GM19455 (cell line): ENCODE measurements around the gene GRIA1.

Source experiments
- ATAC-seq: cut with Tn5 transposase; IDR thresholded peaks from one replicate; pipeline ENCODE4 v1.9.1; 2021; ENCODE audit not compliant: unreplicated experiment

The GRIA1 gene

DNA sequence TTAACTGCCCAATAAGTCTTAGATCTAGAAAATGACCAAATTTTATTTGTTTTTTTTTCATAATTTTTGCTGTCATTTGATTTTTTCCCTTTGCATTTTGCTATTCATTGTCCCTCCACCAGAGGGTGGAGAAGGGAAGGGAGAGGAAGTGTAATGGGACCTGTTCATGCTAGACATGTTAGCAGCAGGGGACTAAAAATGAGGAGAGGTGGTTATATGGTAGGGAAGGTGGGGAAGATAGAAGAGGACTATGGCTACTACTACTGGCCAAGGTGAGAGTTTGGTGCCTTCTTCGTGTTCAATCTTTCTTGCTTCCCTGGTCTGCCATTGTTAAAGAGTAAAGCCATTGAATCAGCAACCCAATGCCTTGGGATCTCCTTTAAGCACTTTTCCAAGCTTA is 6.4 kb downstream of the GRIA1 start:
- no peak for ATAC-seq

DNA sequence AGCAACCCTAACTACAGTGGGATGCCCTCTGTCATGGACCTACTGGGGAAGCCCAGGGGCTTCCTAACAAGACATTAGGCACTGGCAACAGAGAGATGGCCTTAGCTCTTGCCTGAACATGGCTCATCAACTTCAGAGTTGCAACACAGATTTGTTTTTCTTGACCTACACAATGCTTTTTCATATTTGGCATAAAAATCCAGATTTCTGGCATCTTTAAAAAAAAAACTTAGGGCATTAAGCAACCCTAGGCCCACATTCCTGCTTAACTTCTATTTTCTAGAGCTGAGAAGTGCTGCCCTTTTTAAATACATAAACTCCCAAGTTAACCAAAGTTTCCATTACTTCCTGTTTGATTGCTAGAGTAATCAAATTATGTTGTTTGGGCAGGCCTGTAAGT is 8.0 kb downstream of the GRIA1 start:
- ATAC-seq, result no peak

- no peak for ATAC-seq
Observed at GRCh38 chr5:153500178-153500577, 9.7 kb downstream of the GRIA1 start.

- no peak for ATAC-seq
Observed at GRCh38 chr5:153504726-153505125, 14.3 kb downstream of the GRIA1 start.

DNA sequence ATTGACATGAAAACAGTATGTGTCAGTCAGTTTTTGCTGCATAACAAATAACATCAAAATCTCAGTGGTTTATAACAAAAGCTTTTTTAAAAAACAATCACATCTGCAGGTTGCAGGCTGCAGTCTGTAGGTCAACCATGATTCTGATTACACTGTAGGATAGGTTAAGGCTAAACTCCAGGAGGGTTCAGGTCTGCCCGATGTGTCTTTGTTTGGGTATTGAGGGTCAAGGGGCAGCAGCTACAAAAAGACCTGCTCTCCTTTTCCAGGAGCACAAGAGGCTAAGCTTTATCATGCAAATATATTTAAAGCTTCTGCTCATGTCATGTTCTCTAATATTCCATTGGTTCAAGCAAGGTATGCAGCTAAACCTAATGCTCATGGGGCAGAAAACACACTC is 18.2 kb downstream of the GRIA1 start:
- ATAC-seq, result no peak

- no peak for ATAC-seq
Observed at GRCh38 chr5:153511622-153512021, 21.2 kb downstream of the GRIA1 start.

- ATAC-seq, result no peak
Observed at GRCh38 chr5:153513156-153513555, 22.7 kb downstream of the GRIA1 start.

DNA sequence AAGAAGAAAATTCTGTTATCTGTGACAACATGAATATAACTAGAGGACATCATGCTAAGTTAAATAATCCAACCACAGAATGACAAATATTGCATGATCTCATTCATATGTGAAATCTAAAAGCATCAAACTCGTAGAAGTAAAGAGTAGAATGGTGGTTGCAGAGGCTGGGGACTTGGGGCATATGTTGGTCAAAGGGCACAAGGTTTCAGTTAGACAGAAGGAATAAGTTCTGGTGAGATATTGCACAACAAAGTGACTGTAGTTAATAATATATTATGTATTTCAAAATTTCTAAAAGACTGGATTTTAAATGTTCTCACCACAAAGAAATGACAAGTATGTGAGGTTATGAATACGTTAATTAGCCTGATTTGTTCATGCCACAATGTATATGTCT is 24.8 kb downstream of the GRIA1 start:
- no peak for ATAC-seq

DNA sequence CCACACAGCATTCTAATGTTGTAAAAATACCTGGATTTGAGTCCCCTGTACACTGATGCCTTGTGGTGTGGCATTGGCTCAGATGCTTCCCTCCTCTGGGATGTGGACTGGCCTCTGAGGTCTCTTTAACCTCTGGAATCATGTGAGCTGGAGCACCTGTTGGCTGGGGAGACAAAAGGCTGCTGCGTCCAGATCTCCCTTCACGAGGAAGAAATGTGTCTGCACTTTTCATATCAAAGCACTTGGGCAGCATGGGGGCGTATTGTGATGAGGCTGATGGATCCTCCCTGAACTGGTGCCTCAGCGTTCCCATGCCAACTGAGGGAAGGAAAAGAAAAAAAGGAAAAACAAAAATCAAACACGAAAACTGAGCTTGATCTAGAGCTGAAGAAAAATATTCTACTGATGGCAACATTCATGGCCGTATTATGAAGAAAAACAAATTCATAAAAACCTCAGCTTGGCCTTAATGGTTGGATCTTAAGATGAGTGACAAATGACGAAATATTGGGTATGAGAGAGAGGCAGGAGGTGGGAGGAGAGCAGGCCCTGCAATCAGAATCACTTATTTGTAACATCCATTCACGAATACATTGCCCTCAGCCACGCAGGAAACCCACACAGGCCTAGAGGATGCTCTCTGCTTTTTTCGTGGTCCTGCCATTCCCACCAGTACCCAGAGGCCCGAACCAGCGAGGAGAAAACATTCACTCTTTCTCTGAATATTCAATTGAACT is 26.2 kb downstream of the GRIA1 start:
- ATAC-seq, result no peak

DNA sequence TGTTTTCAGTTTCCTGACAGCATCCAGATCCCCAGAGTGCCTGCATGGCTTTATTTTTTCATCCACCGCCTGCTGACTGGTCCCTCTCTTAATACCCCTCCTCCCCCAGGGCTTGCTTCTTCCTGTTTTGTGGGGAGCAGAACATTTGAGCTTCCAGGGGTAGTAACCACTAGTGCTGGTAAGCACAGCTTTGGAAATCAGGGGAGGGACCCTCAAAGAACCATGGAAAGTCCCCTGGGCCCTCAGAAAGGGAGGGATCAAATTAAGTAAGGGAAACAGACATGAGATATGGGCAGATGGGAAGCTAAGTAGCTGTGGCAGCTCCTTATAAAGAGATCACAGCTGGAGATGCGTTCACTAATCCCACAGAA is 26.8 kb downstream of the GRIA1 start:
- ATAC-seq, result no peak

DNA sequence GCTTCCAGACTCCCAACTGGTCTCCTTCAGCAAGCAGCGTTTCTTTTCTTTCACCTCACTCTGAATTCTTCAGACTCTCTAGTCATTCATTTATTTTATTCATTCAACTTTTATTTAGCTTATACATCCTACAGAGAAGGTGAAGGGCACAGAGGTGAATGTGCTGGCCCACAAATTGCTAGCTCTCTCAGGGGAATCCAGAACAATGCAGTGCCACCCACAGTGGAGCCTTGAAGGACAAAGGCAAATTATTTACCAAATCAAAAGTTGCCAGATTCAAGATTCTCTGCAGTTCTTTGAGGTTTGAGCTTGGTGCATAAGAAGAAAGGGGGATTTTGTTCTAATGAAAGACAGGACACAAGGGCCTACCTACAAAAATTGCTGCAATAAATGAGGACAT is 29.7 kb downstream of the GRIA1 start:
- no peak for ATAC-seq

- ATAC-seq, result no peak
Observed at GRCh38 chr5:153520952-153521351, 30.5 kb downstream of the GRIA1 start.

GRCh38 chr5:153523211-153523610 is 32.7 kb downstream of the GRIA1 start:
- ATAC-seq, result no peak

DNA sequence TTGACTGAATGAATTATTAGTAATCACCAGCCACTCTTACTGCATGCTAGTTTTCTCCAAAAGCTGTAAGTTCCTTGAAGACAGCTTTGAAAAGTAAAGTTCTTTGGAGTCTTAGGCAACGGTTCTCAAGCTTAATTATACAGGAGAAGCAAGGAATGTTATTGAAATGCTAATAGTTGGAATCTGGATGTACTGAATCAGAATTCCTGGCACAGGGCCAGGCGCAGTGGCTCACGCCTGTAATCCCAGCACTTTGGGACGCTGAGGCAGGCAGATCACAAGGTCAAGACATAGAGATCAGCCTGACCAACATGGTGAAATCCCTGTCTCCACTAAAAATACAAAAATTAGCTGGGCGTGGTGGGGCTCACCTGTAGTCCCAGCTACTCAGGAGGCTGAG is 33.4 kb downstream of the GRIA1 start:
- ATAC-seq, result no peak

DNA sequence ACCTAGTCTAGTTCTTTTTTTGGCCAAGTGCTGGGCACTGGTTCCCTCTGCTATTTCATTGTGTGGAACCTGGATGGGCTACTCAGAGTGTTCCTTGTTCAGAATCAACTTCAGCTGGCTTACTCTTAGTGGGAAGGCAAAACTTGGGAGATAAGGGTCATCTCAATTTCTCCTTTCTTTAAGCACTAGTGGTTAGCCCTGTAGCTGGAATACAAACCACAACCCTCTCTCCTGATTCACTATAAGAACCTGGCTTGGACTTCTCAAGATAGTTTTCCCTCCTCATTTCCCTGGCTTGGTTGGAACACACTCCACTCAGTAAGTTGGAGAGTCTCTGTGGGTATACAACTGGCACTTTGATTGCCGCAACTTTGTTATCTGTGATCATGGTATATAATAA is 35.1 kb downstream of the GRIA1 start:
- ATAC-seq, result no peak

GRCh38 chr5:153530357-153531143 is 40.1 kb downstream of the GRIA1 start:
- no peak for ATAC-seq

DNA sequence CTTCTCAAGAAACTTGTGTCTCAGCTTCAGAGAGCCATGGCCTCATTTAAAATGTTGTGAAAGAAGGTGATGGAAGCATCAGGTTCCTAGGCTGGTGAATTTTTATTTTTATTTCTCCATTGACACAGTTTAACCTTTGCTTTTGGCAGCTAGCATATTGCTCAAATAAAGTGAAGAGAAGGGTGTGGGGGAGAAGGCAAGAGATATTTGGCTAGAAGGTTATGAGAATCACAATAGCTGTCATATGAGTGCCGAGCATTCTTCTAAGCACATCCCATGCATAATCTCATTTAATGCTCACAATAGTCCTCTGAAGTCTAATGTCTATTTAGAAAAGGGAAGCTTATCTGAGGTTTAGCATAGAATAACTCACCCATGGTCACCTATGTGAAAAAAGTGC is 43.1 kb downstream of the GRIA1 start:
- no peak for ATAC-seq

- no peak for ATAC-seq
Observed at GRCh38 chr5:153534102-153534501, 43.6 kb downstream of the GRIA1 start.

GRCh38 chr5:153537207-153537606 is 46.7 kb downstream of the GRIA1 start:
- ATAC-seq, result no peak

DNA sequence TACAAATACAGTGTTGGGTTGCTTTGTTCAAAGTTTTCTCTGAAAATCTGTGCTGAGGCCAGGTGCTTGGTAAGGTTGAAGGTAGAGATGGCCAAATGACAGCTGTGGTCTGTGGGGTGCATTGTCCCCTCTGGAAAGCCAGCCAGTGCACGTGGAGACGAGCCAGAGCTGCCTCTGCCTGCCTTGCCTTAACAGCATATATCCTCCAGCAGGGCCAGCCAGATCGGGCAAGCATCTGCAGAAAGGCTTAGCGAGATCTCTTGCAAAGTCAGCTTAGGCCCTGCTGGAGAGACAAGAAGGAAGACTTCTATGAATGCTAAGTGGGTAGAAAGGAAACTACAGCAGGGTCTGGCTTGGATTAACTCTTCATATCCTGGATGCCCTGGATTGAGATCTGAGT is 49.5 kb downstream of the GRIA1 start:
- no peak for ATAC-seq

DNA sequence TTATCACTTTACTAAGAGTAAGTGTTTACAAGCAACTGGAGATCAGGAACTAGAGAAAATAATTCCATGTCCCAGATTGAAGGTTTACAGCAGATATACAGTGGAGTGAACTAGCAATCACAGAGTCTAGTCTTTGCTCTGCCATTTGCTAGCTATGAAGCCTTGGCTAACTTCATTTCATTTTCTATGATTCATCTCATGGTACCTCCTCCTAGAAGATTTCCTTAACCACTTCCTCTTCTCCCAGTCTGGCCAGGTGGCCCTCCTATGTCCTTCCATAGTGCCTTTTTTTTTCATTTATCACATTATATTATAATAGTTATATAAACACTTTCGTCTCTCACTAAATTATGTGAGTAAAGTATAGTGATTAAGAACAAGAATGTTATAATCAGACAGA is 52.1 kb downstream of the GRIA1 start:
- no peak for ATAC-seq

GRCh38 chr5:153543288-153543687 is 52.8 kb downstream of the GRIA1 start:
- ATAC-seq, result no peak
